Aorta (tissue), 5 donors: ENCODE measurements around the gene GRID2. TPM values are rescaled to one million over a fixed set of nuclear protein-coding genes. Genes with fewer than 3 reads are reported as not detected.
A peak's percentile ranks its signal among the peaks of the same experiment; 100 is the strongest.
"Not testable (repeated sequence)": the region's sequence is repeated elsewhere in the genome, so short reads cannot be mapped to it uniquely, and the experiment has no call there.

ENCODE experiments used
- ATAC-seq: fragments of 200-7000 bp; cut with Tn5 transposase; one replicate; pipeline ENCODE4 v1.9.1; 2022; ENCODE audit warnings: moderate library complexity; ENCODE audit not compliant: low FRiP score
- DNase-seq, 2 donors: peaks; one replicate each; pipeline ENCODE4 v3.0.0-alpha.2; 2020
- H3K27ac ChIP-seq, 2 donors: one replicate each; pipeline ENCODE4 v1.5.1; 2013; ENCODE audit warnings: low read length in 2 of 2, mild to moderate bottlenecking in 2 of 2, moderate library complexity in 2 of 2, control low read depth in 1 of 2, inconsistent platforms in 1 of 2, low read depth in 1 of 2
- H3K27me3 ChIP-seq, 2 donors: one replicate each; pipeline ENCODE4 v1.6.1; 2013; ENCODE audit warnings: control low read depth in 1 of 2, low read length in 1 of 2, mild to moderate bottlenecking in 1 of 2, moderate library complexity in 1 of 2; ENCODE audit not compliant: insufficient read depth in 2 of 2, control insufficient read depth in 1 of 2
- H3K36me3 ChIP-seq, 2 donors: one replicate each; pipeline ENCODE4 v1.6.1; 2013; ENCODE audit warnings: control low read depth in 1 of 2, low read length in 1 of 2, mild to moderate bottlenecking in 1 of 2; ENCODE audit not compliant: insufficient read depth in 2 of 2, control insufficient read depth in 1 of 2
- H3K4me1 ChIP-seq, 2 donors: one replicate each; pipeline ENCODE4 v1.6.1; 2013; ENCODE audit warnings: low read length in 2 of 2, control low read depth in 1 of 2, mild to moderate bottlenecking in 1 of 2, moderate library complexity in 1 of 2; ENCODE audit not compliant: insufficient read depth in 2 of 2, control insufficient read depth in 1 of 2
- H3K4me3 ChIP-seq, 2 donors: one replicate each; pipeline ENCODE4 v1.5.1; 2013; ENCODE audit warnings: low read length in 2 of 2, control low read depth in 1 of 2, mild to moderate bottlenecking in 1 of 2
- H3K9me3 ChIP-seq: one replicate; pipeline ENCODE4 v1.6.1; 2013; ENCODE audit warnings: mild to moderate bottlenecking, low read length; ENCODE audit not compliant: control insufficient read depth
- WGBS, 2 donors: extraction: QIAGEN DNeasy Blood & Tissue Kit; methylation state at CpG; one replicate each; pipeline ENCODE4 v1.1.7; 2013; 5-methylcytosine and 5-hydroxymethylcytosine counted together
- intact Hi-C, 2 donors: fragments of 100-400 bp; cut with DNase I; formaldehyde crosslinking; loops; one replicate each; pipeline versions ENCODE4 v1.14.2 to v1.15.0; 2022
- polyA plus RNA-seq, 2 donors: library from polyadenylated mRNA; stranded (reverse); fragments of 200-250 nt; gene quantifications; one replicate each; pipeline ENCODE4 v1.2.3, GENCODE V29; 2013
- total RNA-seq, 2 donors: library from RNA; stranded (reverse); fragmentation: NEBNext Ultra II Directional; extraction: Animal tissue kit (Norgen Biotek cat#: 25700); gene quantifications; one replicate each; pipeline ENCODE4 v1.2.1, GENCODE V29; 2021
- donor health status: healthy with polysubstance abuse.
- donor health status: Bipolar disorder and iron deficiency.
- donor health status: DM: no; HTN: no; CAD: no.
- donor health status: DM: no; HTN: no; CAD: no.
- donor health status: DM: yes; HTN: yes; CAD: no.

Gene GRID2
- total and polyA plus RNA-seq, 4 donors, result 0.13 to 0.18 TPM; not detected in 2

DNA sequence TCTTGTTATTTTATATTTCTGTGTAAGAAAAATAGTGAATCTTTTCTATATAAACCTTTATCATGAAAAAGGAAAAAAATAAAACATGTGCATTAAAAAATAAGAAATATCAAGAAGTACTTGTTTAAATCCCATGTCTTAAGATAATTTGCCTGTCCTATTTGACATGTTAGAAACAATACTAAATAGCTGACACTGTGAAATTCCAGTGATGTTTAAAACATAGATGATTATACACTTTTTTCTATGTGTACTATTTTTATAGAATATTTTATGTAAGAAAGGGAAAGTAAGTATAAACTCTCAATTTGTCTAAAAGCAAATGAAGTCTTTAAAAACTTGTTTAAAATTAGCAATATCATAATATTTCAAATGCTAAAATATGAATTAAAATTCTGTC, 981.6 kb downstream of the GRID2 start:
- intact Hi-C loops, result no loop called here
- H3K27ac ChIP-seq, result no peak overlapping the region
- DNase-seq, result no peak

DNA sequence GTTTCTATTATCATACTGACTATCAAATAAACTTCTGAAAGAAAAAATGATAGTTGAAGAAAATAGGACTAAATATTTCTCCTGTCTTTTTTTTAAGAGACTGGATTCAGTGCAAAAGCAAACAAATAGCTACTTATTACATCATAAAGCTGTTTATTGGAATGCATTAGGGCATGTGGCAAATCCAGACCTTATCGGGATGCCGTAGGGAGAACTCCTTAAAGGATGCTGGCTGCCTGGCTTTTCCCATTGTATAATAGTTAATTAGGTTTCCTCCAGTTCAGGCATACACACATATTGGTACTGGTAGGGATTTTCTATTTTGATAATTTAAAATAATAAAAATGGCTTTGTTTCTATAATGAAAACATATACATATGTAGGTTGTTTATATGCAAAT, 985.5 kb downstream of the GRID2 start:
- H3K9me3 ChIP-seq, result no peaks in the 10 kb centered on the region
- H3K27me3 ChIP-seq, result no peaks in the 10 kb centered on the region
- DNase-seq, result no peak
- no peak overlapping the region for H3K27ac ChIP-seq
- ATAC-seq, result no peak
- intact Hi-C loops, result no loop called here
- H3K4me1 ChIP-seq, result no peaks in the 10 kb centered on the region
- 94 to 98% methylated on average over 2 of the region's 2 CpGs for WGBS, 2 donors
- H3K36me3 ChIP-seq, result no peaks in the 10 kb centered on the region
- no peak overlapping the region for H3K4me3 ChIP-seq

More for the DNA sequence above, 981.6 kb downstream of the GRID2 start:
- ATAC-seq, result no peak
- Histone ChIP-seq H3K4me1 (no peaks in the 10 kb centered on the region), H3K36me3 (no peaks in the 10 kb centered on the region), H3K9me3 (no peaks in the 10 kb centered on the region), H3K4me3 (no peak overlapping the region), H3K27me3 (no peaks in the 10 kb centered on the region)

DNA sequence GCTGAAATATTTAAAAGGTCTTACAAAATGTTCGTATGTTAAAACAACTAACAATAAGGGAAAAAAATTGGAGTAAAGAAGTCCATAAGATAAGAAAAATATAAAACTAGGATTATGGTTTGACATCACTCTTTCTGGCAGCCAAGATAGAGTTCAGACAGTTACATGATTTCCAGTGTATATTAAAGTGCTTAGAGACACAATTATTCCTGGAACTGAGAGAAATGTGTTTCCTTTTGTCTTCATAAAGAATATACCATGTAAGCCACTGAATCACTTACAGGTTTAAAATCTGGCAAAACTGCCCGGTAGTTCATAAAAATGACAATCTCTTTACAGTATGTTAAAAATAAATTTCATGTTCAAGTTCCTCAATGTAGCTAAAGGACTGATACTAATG, 986.1 kb downstream of the GRID2 start:
- Histone ChIP-seq H3K4me1 (no peaks in the 10 kb centered on the region), H3K9me3 (no peaks in the 10 kb centered on the region), H3K27ac (no peak overlapping the region), H3K36me3 (no peaks in the 10 kb centered on the region), H3K4me3 (no peak overlapping the region), H3K27me3 (no peaks in the 10 kb centered on the region)
- ATAC-seq (no peak), DNase-seq (no peak)
- intact Hi-C loops, result no loop called here
- 33 to 44% methylated on average over 2 of the region's 2 CpGs for WGBS, 2 donors

DNA sequence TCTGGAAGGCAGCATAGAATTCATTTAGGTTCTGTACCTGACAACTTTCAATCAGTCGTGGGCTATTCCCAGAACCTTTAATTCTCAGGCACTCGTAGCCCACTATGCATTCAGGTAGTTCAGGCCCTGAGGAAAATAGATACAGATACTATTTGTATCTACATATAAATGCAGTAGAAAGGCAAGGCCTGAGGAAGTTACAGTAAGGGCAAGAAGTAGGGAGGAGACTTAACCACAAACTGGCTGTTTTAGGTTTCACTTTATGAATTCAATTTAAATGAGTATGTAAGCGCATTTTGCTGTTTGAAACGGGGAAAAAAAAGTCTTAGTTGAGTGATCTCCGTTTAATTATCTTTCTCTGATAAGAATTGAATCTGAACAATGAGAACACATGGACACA, 995.4 kb downstream of the GRID2 start:
- no peak for ATAC-seq
- WGBS, 2 donors, result 71 to 89% methylated on average over 5 of the region's 5 CpGs
- DNase-seq, result no peak
- no peaks in the 10 kb centered on the region for H3K4me1 ChIP-seq
- H3K36me3 ChIP-seq, result no peaks in the 10 kb centered on the region
- intact Hi-C loops, result no loop called here
- H3K27me3 ChIP-seq, result no peaks in the 10 kb centered on the region
- H3K27ac ChIP-seq, result no peak overlapping the region
- no peak overlapping the region for H3K4me3 ChIP-seq
- no peaks in the 10 kb centered on the region for H3K9me3 ChIP-seq

DNA sequence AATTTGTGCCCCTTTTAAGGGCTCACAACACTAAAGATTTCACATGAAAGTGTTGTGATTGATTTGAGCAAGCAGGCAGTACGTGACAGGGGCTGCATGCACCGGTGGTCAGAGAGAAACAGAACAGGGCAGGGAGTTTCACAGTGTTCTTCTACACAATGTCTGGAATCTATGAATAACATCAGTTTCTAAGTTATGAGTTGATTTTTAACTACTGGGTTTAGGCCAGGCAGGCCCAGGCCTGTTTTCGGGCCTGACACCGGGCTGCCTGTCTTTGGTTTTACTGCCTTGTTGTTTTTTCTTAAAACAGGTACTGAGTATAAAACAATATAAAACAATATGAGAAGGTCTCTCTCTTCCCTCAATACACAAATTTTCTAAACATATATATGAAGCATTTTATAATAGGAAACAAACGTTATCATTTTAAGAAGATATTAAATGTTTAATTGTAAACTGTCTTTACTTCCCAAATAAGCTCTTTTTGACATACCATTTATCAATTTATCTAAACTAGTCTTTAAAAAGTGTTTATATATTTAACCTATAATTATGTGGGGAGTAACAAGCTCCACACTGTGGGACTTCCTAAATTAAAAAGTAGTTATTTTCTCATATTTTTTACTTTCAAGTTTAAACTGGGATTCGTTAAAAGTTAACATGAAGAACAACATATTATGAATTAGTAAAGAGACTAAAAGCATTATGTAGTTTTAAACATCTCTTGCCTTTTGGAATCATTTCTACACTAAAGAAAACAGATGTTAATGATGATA, 997.2 kb downstream of the GRID2 start:
- intact Hi-C loops, DNase-seq, ATAC-seq, H3K4me1 ChIP-seq, H3K36me3 ChIP-seq, H3K4me3 ChIP-seq, H3K9me3 ChIP-seq, H3K27me3 ChIP-seq: not testable (repeated sequence)
- H3K27ac ChIP-seq, result peak overlapping the region in 1 of 2 donors; percentile 44
- WGBS, 2 donors, result 43 to 60% methylated on average over 6 of the region's 6 CpGs

DNA sequence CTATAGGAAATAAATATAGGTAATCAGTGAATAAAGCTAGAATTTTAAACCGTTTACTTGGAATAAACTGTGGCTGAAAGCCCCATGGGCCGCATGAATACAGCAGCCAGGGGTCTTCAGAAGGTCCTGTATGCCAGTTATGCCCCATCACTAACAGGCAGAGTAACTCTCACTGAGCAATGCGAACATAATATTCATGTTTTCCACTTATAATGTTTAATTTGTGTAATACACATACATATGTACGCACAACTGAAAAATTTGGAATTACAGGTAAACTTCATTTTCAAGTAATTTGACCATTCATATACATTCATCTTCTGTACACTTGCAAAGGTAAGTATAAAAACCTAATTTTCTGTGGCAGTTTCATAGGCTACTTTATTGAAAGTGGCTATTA, 998.5 kb downstream of the GRID2 start:
- intact Hi-C loops, result no loop called here
- H3K27ac ChIP-seq, result no peak overlapping the region
- no peaks in the 10 kb centered on the region for H3K4me1 ChIP-seq
- no peak overlapping the region for H3K4me3 ChIP-seq
- no peak for ATAC-seq
- H3K36me3 ChIP-seq, result no peaks in the 10 kb centered on the region
- WGBS, 2 donors, result 95 to 96% methylated on average over 4 of the region's 4 CpGs
- H3K9me3 ChIP-seq, result no peaks in the 10 kb centered on the region
- no peaks in the 10 kb centered on the region for H3K27me3 ChIP-seq
- DNase-seq, result no peak

DNA sequence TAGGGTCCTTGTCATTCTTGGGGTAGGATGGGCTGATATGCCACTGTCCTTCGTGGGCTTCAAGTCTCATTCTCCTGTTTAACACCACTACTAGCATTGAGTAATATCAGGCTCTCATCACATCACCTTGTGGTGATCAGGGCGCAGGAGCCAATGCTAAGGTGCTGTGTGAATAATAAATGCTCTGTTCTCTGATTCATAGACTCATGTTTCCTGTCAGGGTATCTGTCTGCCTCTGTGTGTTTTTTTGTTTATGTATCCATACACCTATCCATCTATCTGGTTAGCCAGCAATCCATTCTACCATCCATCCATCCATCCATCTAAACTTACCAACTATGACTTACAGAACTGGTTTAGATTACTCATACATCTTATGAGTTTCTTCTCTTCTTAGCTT, 999.7 kb downstream of the GRID2 start:
- Histone ChIP-seq H3K27me3 (no peaks in the 10 kb centered on the region), H3K9me3 (no peaks in the 10 kb centered on the region), H3K4me1 (no peaks in the 10 kb centered on the region), H3K4me3 (no peak overlapping the region), H3K36me3 (no peaks in the 10 kb centered on the region), H3K27ac (no peak overlapping the region)
- intact Hi-C loops, result no loop called here
- no peak for DNase-seq
- no peak for ATAC-seq
- WGBS, 2 donors, result 71 to 81% methylated on average over 2 of the region's 2 CpGs

DNA sequence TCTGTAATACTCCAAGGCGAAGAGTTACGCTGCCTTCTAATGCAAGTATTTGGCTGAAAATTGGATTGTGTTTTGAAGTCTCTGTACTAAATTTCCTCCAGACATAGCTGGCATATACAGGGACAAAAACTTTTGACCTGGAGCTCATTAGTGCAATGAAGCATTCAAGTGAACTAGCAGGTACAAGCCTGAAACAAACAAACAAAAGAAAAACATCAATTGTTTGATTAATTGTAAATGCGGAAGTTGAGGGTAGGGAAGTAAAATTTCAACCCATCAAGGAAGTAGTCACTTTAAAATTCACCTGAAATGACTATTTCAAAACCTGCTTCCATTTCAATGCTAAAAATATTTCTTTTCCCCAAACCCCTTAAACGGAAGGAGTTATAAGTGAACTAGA, 1008.5 kb downstream of the GRID2 start:
- no peak overlapping the region for H3K4me3 ChIP-seq
- H3K36me3 ChIP-seq, result no peaks in the 10 kb centered on the region
- no peak for DNase-seq
- no peak for ATAC-seq
- no peak overlapping the region for H3K27ac ChIP-seq
- no peaks in the 10 kb centered on the region for H3K27me3 ChIP-seq
- intact Hi-C loops, result no loop called here
- H3K9me3 ChIP-seq, result no peaks in the 10 kb centered on the region
- WGBS, 2 donors, result 83 to 88% methylated on average over 4 of the region's 4 CpGs
- no peaks in the 10 kb centered on the region for H3K4me1 ChIP-seq

DNA sequence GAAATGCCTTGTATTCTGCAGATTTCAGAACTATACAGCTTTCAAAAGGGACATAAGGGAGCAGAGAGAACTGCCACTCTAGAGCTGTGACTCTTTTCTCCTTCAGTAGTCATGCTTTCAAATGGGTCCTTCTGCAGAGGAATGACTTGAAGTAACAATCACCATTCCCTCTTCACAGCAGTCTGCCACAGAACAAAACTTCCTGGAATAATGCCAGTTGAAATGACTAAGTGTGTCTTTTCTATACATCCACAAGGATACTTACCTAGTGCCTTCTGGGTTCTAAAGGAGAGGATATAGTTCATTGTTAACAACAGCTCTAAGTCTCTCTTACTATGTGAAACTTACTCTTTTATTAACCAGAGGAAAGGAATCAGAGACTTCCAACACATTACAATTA, 1009.4 kb downstream of the GRID2 start:
- intact Hi-C loops, result no loop called here
- Histone ChIP-seq H3K4me1 (no peaks in the 10 kb centered on the region), H3K9me3 (no peaks in the 10 kb centered on the region), H3K4me3 (no peak overlapping the region), H3K36me3 (no peaks in the 10 kb centered on the region), H3K27me3 (no peaks in the 10 kb centered on the region), H3K27ac (no peak overlapping the region)
- no peak for DNase-seq
- no peak for ATAC-seq
